ENCODE data around the gene RUVBL1. TPM values are rescaled to one million over a fixed set of nuclear protein-coding genes. Genes with fewer than 3 reads are reported as not detected.

The RUVBL1 gene
- total RNA-seq, 1 experiment from 2014 or later, result 236 TPM

Other genes with a start within 250 kb of the RUVBL1 start
- not detected in 2 replicates for gene KBTBD12, start 208.6 kb downstream of the RUVBL1 start, total RNA-seq (2014; rRNA removed; shearing (Covaris generic); ENCODE audit: low replicate concordance)
- gene SEC61A1, start 71.4 kb downstream of the RUVBL1 start, total RNA-seq (2014; rRNA removed; shearing (Covaris generic); ENCODE audit: low replicate concordance), result 287 and 366 TPM in 2 replicates
- gene EEFSEC, start 29.7 kb upstream of the RUVBL1 start, total RNA-seq (2014; rRNA removed; shearing (Covaris generic); ENCODE audit: low replicate concordance), result 6.8 and 12.4 TPM in 2 replicates